HCT116 (cell line): ENCODE results near the gene HIVEP2. TPM values are rescaled to one million over a fixed set of nuclear protein-coding genes. Genes with fewer than 3 reads are reported as not detected.
A peak's percentile ranks its signal among the peaks of the same experiment; 100 is the strongest.
"Not testable (repeated sequence)": the region's sequence is repeated elsewhere in the genome, so short reads cannot be mapped to it uniquely, and the experiment has no call there.

Experiments
- ATAC-seq: fragments of 200-7000 bp; cut with Tn5 transposase; 2 replicates; pipeline ENCODE4 v1.9.1; 2020; ENCODE audit warnings: mild to moderate bottlenecking, moderate library complexity
- BruUV-seq: library from RNA; stranded (reverse); fragments of 400-500 nt; replicated peaks from 2 replicates; lab custom pipeline; 2021; lab: Mats Ljungman, UMichigan
- CTCF ChIA-PET: fragments of 300-600 bp; sonication (Branson Sonifier 250); formaldehyde crosslinking; loops from one replicate; lab custom pipeline; 2021; ENCODE audit warnings: antibody characterized with exemption; lab: Charles Lee
- POLR2A ChIA-PET: fragments of 300-600, 350-600 bp; sonication (Branson Sonifier 250); formaldehyde crosslinking; loops from one replicate; lab custom pipeline; 2021; ENCODE audit warnings: antibody characterized with exemption; lab: Charles Lee
- RAD21 ChIA-PET, 2 experiments: fragments of 300-600 bp; sonication (Branson Sonifier 250); formaldehyde crosslinking; loops; one replicate each; lab custom pipeline; 2023; ENCODE audit warnings: low total read pairs in 2 of 2; ENCODE audit not compliant: uncharacterized antibody in 2 of 2, unreplicated experiment in 2 of 2, low non-redundant PET in 1 of 2; lab: Charles Lee
- DNase-seq: peaks from one replicate; pipeline ENCODE4 v3.0.0-alpha.2; 2010; ENCODE audit warnings: low read depth, low spot score
- H2AFZ ChIP-seq: fragments of 200-600 bp; shearing (Covaris generic), sonication (generic); 2 replicates; pipeline ENCODE4 v1.6.1; 2017; ENCODE audit warnings: low read depth, mixed run types, mixed read lengths, antibody characterized with exemption, low read length; ENCODE audit not compliant: poor library complexity, severe bottlenecking
- H3K27ac ChIP-seq: 2 replicates; pipeline ENCODE4 v1.5.1; 2012; ENCODE audit warnings: low read depth, low read length
- H3K27me3 ChIP-seq: fragments of 200-600 bp; sonication (generic); 2 replicates; pipeline ENCODE4 v1.6.1; 2016; ENCODE audit warnings: mixed run types, low read length, mixed read lengths; ENCODE audit not compliant: insufficient read depth
- H3K36me3 ChIP-seq, 2 experiments: fragments of 200-500 bp in 1 of 2; fragments of 200-600 bp in 1 of 2; sonication (Bioruptor generic) in 1 of 2; sonication (generic) in 1 of 2; 2 replicates each; pipeline versions ENCODE4 v1.5.1 to v1.6.1; 2014 to 2016; ENCODE audit warnings: low read length in 2 of 2, inconsistent platforms in 1 of 2, mixed read lengths in 1 of 2, mixed run types in 1 of 2; ENCODE audit not compliant: insufficient read depth in 2 of 2, control insufficient read depth in 1 of 2
- H3K4me1 ChIP-seq, 2 experiments: fragments of 200-600 bp in 1 of 2; sonication (generic) in 1 of 2; 2 replicates each; pipeline versions ENCODE4 v1.5.1 to v1.6.1; 2012 to 2017; ENCODE audit warnings: low read length in 2 of 2, inconsistent platforms in 1 of 2, mild to moderate bottlenecking in 1 of 2, mixed read lengths in 1 of 2, mixed run types in 1 of 2, moderate library complexity in 1 of 2; ENCODE audit not compliant: insufficient read depth in 2 of 2, control insufficient read depth in 1 of 2
- H3K4me2 ChIP-seq: fragments of 200-600 bp; sonication (generic); 2 replicates; pipeline ENCODE4 v1.6.1; 2017; ENCODE audit warnings: mixed run types, low read length, mixed read lengths
- H3K4me3 ChIP-seq, 2 experiments: fragments of 200-600 bp in 1 of 2; sonication (generic) in 1 of 2; replicated peaks in 1 of 2; 2 replicates each; pipeline ENCODE4 v1.5.1; 2011 to 2016; ENCODE audit warnings: low read length in 2 of 2, control low read depth in 1 of 2, low read depth in 1 of 2, mild to moderate bottlenecking in 1 of 2, mixed read lengths in 1 of 2, mixed run types in 1 of 2
- H3K79me2 ChIP-seq: fragments of 200-600 bp; sonication (generic); 2 replicates; pipeline ENCODE4 v1.6.1; 2017; ENCODE audit warnings: mild to moderate bottlenecking, mixed run types, low read length, moderate library complexity, mixed read lengths; ENCODE audit not compliant: insufficient read depth
- H3K9ac ChIP-seq: fragments of 200-600 bp; sonication (generic); 2 replicates; pipeline ENCODE4 v1.6.1; 2016; ENCODE audit warnings: low read length, mixed read lengths
- H3K9me2 ChIP-seq: fragments of 200-600 bp; sonication (generic), shearing (Covaris generic); 2 replicates; pipeline ENCODE4 v1.6.1; 2017; ENCODE audit warnings: mixed run types, mild to moderate bottlenecking, moderate library complexity; ENCODE audit not compliant: insufficient read depth
- H3K9me3 ChIP-seq, 2 experiments: fragments of 200-500 bp in 1 of 2; fragments of 200-600 bp in 1 of 2; sonication (Bioruptor generic) in 1 of 2; sonication (generic) in 1 of 2; 2 replicates each; pipeline ENCODE4 v1.6.1; 2014 to 2017; ENCODE audit warnings: low read length in 2 of 2, mixed read lengths in 2 of 2, inconsistent platforms in 1 of 2, low read depth in 1 of 2, mild to moderate bottlenecking in 1 of 2, mixed run types in 1 of 2, moderate library complexity in 1 of 2; ENCODE audit not compliant: control insufficient read depth in 1 of 2, insufficient read depth in 1 of 2
- H4K20me1 ChIP-seq: fragments of 200-600 bp; sonication (generic), shearing (Covaris generic); 2 replicates; pipeline ENCODE4 v1.6.1; 2017; ENCODE audit warnings: mixed run types, mild to moderate bottlenecking, moderate library complexity; ENCODE audit not compliant: insufficient read depth
- FOSL1 ChIP-seq: IDR thresholded peaks from 2 replicates; pipeline ENCODE4 v1.6.1; 2012; ENCODE audit warnings: low read depth
- POLR2A ChIP-seq: IDR thresholded peaks from 2 replicates; pipeline ENCODE4 v1.7.0; 2011; ENCODE audit warnings: borderline replicate concordance; ENCODE audit not compliant: insufficient read depth, insufficient read length; ENCODE audit errors: extremely low read depth
- RAD21 ChIP-seq: IDR thresholded peaks from 2 replicates; pipeline ENCODE4 v1.6.1; 2012; ENCODE audit warnings: low read depth, mild to moderate bottlenecking
- TCF7L2 ChIP-seq: IDR thresholded peaks from 2 replicates; pipeline ENCODE4 v1.7.0; 2011; ENCODE audit warnings: borderline replicate concordance, inconsistent platforms; ENCODE audit not compliant: insufficient read depth, insufficient read length; ENCODE audit errors: extremely low read depth
- intact Hi-C: fragments of 100-400 bp; cut with micrococcal nuclease; formaldehyde crosslinking; loops from 2 replicates; pipeline ENCODE4 v1.10.0; 2022
- total RNA-seq: library from RNA; stranded (reverse); gene quantifications from one replicate; pipeline ENCODE4 v1.2.1, GENCODE V29; 2021; ENCODE audit not compliant: unreplicated experiment

The HIVEP2 gene
- total RNA-seq, 1 experiment from 2014 or later = 8.1 TPM

- H3K9me3 ChIP-seq = no peaks in the 10 kb centered on the region
- no peaks in the 10 kb centered on the region for H3K27me3 ChIP-seq
- H3K4me2 ChIP-seq = no peak overlapping the region
- CTCF ChIA-PET = no interaction called here
- intact Hi-C loops = no loop called here
- H3K27ac ChIP-seq = no peak overlapping the region
- no peaks in the 10 kb centered on the region for H3K4me1 ChIP-seq
- TF ChIP-seq TCF7L2 (no peak), POLR2A (no peak)
- DNase-seq (no peak), ATAC-seq (no peak)
- H4K20me1 ChIP-seq = no peaks in the 10 kb centered on the region
- H2AFZ ChIP-seq = no peak overlapping the region
- no TSS peak for BruUV-seq
- RAD21 ChIA-PET = no interaction called here
- no peaks in the 10 kb centered on the region for H3K79me2 ChIP-seq
- no peak overlapping the region for H3K9ac ChIP-seq
- H3K4me3 ChIP-seq = no peak overlapping the region
- POLR2A ChIA-PET = no interaction called here
- no peaks in the 10 kb centered on the region for H3K9me2 ChIP-seq
- no peaks in the 10 kb centered on the region for H3K36me3 ChIP-seq
These were observed 39.4 kb upstream of the HIVEP2 start for GRCh38 chr6:142984386-142984785.

GRCh38 chr6:142975365-142975764, 30.4 kb upstream of the HIVEP2 start:
- Histone ChIP-seq H3K36me3 (no peaks in the 10 kb centered on the region), H3K9ac (no peak overlapping the region), H3K27ac (no peak overlapping the region), H3K9me2 (no peaks in the 10 kb centered on the region), H3K4me3 (no peak overlapping the region), H3K9me3 (no peaks in the 10 kb centered on the region), H2AFZ (no peak overlapping the region), H3K79me2 (no peaks in the 10 kb centered on the region), H3K4me2 (no peak overlapping the region), H3K4me1 (no peaks in the 10 kb centered on the region), H4K20me1 (no peaks in the 10 kb centered on the region), H3K27me3 (no peaks in the 10 kb centered on the region)
- TF ChIP-seq FOSL1 (no peak), RAD21 (peak; percentile 43)
- intact Hi-C loops = loop anchor here (5.0 kb wide), 1 partner anchor 1573 kb away; no protein-coding TSS in a partner anchor
- CTCF ChIA-PET = no interaction called here
- RAD21 ChIA-PET = no interaction called here
- DNase-seq (no peak), ATAC-seq (peak; percentile 32; the same call in 1 of the 2 replicates)
- no TSS peak for BruUV-seq
- POLR2A ChIA-PET = no interaction called here

- DNase-seq, CTCF ChIA-PET, H3K9me3 ChIP-seq, ATAC-seq, H3K27me3 ChIP-seq, H3K4me1 ChIP-seq, H3K36me3 ChIP-seq, H3K9ac ChIP-seq, H2AFZ ChIP-seq, H3K4me3 ChIP-seq, BruUV-seq, H3K27ac ChIP-seq, H3K9me2 ChIP-seq, H4K20me1 ChIP-seq, POLR2A ChIA-PET, H3K79me2 ChIP-seq, intact Hi-C loops, RAD21 ChIA-PET, H3K4me2 ChIP-seq: not testable (repeated sequence)
These were observed 26.0 kb upstream of the HIVEP2 start for GRCh38 chr6:142970941-142971340.
